ENCODE data around the gene USP26. TPM values are rescaled to one million over a fixed set of nuclear protein-coding genes. Genes with fewer than 3 reads are reported as not detected.

Gene USP26
- total and polyA plus RNA-seq, 2 donors from 2014 or later = not detected

DNA sequence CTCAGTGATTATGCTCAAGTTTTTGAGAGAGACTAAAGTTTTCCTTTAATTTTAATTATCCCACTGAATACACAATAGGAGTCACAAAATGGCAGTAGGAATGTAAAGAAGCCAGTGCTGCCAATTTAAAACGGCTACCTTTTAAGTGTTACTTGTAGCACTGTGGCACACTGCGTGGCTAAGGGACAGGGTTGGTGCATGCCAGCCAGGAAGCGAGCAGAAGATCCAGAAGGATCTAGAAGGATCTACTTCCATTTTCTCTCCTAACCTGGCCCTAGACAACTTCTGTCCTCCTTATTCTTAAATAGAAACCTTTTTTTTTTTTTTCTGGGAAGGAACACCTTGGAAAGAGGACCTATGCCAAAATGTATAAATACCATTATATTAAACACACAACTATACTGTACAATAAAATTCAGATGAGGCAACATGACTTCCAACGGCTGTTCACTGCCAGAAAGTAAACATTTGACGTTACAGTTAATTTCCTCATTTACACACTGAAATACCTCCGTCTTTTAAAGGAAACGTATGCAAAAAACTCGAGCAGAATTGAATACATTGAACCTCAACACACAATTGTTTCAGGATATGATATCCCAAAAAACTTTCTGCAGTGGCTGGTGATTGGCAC lies 2.7 kb downstream of the USP26 start:
- DNase-seq (no peak), FAIRE-seq (no peak)
- Histone ChIP-seq H3K4me1 (ENCODE audit: control insufficient read depth in 2 of 3, insufficient read depth in 2 of 3, low read depth in 1 of 3, low read length in 3 of 3) (no peaks in the 10 kb centered on the region), H3K9me3 (ENCODE audit: control insufficient read depth in 2 of 3, insufficient read depth in 1 of 3, low read length in 3 of 3) (no peaks in the 10 kb centered on the region), H3K9ac (ENCODE audit: low read length in 3 of 3) (no peak overlapping the region), H3K4me3 (ENCODE audit: low read length in 3 of 3) (no peak overlapping the region), H3K27me3 (ENCODE audit: control insufficient read depth, insufficient read depth, low read length) (no peaks in the 10 kb centered on the region), H3K36me3 (ENCODE audit: control insufficient read depth in 2 of 3, insufficient read depth in 3 of 3, low read length in 3 of 3) (no peaks in the 10 kb centered on the region), H3K27ac (ENCODE audit: low read depth in 2 of 2, low read length in 2 of 2) (no peak overlapping the region)
- intact Hi-C loops (cut with DNase I) = no loop called here
- TF ChIP-seq, protein P1, sequence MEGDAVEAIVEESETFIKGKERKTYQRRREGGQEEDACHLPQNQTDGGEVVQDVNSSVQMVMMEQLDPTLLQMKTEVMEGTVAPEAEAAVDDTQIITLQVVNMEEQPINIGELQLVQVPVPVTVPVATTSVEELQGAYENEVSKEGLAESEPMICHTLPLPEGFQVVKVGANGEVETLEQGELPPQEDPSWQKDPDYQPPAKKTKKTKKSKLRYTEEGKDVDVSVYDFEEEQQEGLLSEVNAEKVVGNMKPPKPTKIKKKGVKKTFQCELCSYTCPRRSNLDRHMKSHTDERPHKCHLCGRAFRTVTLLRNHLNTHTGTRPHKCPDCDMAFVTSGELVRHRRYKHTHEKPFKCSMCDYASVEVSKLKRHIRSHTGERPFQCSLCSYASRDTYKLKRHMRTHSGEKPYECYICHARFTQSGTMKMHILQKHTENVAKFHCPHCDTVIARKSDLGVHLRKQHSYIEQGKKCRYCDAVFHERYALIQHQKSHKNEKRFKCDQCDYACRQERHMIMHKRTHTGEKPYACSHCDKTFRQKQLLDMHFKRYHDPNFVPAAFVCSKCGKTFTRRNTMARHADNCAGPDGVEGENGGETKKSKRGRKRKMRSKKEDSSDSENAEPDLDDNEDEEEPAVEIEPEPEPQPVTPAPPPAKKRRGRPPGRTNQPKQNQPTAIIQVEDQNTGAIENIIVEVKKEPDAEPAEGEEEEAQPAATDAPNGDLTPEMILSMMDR (IDR thresholded peaks at IDR 0.05; ENCODE audit: borderline replicate concordance, extremely low read depth, insufficient read depth) = no peak

DNA sequence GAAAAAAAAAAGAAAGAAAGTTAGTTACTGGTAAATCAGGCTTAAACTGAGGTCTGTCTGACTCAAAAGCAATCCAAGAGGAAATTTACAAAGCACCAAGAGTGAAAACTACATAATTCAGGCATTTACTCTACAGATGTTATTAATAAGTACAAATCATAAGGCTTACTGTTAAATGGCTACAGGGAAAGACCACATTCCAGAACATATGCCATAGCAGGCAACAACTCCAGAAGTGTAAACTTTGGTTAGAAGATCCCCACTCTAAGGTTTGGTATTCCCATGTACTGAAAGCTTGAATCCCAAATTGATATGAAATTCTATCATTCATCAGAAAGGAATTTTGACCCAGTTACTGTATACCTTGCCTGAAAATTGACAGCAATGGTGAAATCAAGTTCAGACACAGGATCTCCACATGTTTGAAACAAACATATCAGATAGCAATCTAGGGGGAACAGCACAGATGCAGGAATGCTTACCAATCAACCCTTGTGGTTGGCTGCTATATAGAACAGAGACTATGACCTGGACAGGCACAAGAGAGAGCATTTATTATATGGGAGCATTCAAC lies 6.6 kb downstream of the USP26 start:
- H3K27ac ChIP-seq (ENCODE audit: low read depth in 2 of 2, low read length in 2 of 2) = no peak overlapping the region
- H3K4me1 ChIP-seq (ENCODE audit: control insufficient read depth in 2 of 3, insufficient read depth in 2 of 3, low read depth in 1 of 3, low read length in 3 of 3) = no peaks in the 10 kb centered on the region
- H3K27me3 ChIP-seq (ENCODE audit: control insufficient read depth, insufficient read depth, low read length) = no peaks in the 10 kb centered on the region
- intact Hi-C loops (cut with DNase I) = no loop called here
- H3K9me3 ChIP-seq (ENCODE audit: control insufficient read depth in 2 of 3, insufficient read depth in 1 of 3, low read length in 3 of 3) = no peaks in the 10 kb centered on the region
- TF ChIP-seq, protein P1 (IDR thresholded peaks at IDR 0.05; ENCODE audit: borderline replicate concordance, extremely low read depth, insufficient read depth) = no peak
- DNase-seq = no peak
- FAIRE-seq = no peak
- H3K9ac ChIP-seq (ENCODE audit: low read length in 3 of 3) = no peak overlapping the region
- H3K36me3 ChIP-seq (ENCODE audit: control insufficient read depth in 2 of 3, insufficient read depth in 3 of 3, low read length in 3 of 3) = no peaks in the 10 kb centered on the region
- no peak overlapping the region for H3K4me3 ChIP-seq (ENCODE audit: low read length in 3 of 3)

DNA sequence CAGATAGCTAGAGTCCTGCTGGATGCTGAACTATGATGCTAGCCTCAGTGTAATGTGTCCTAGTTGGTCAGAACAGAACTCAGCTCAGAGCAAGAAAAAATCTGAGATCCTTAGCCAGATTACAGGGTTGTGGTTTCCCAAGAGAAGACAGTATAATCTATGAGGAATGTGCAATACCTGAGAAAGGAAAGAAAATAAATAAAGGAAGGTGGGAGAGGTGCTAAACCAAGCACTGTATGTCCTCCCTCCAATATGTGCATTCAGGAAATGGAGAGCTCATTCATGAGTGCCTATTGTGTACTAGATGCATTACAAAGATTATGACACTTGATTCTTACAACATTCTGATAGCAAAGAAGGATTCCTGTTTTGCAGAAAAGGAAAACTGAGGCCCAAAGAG lies 7.5 kb downstream of the USP26 start:
- no peaks in the 10 kb centered on the region for H3K9me3 ChIP-seq (ENCODE audit: control insufficient read depth in 2 of 3, insufficient read depth in 1 of 3, low read length in 3 of 3)
- no peak for FAIRE-seq
- H3K9ac ChIP-seq (ENCODE audit: low read length in 3 of 3) = no peak overlapping the region

More for the DNA sequence above, 7.5 kb downstream of the USP26 start:
- Histone ChIP-seq H3K4me3 (ENCODE audit: low read length in 3 of 3) (no peak overlapping the region), H3K36me3 (ENCODE audit: control insufficient read depth in 2 of 3, insufficient read depth in 3 of 3, low read length in 3 of 3) (no peaks in the 10 kb centered on the region), H3K27me3 (ENCODE audit: control insufficient read depth, insufficient read depth, low read length) (no peaks in the 10 kb centered on the region), H3K27ac (ENCODE audit: low read depth in 2 of 2, low read length in 2 of 2) (no peak overlapping the region), H3K4me1 (ENCODE audit: control insufficient read depth in 2 of 3, insufficient read depth in 2 of 3, low read depth in 1 of 3, low read length in 3 of 3) (no peaks in the 10 kb centered on the region)
- DNase-seq = no peak
- intact Hi-C loops (cut with DNase I) = no loop called here
- TF ChIP-seq, protein P1 (IDR thresholded peaks at IDR 0.05; ENCODE audit: borderline replicate concordance, extremely low read depth, insufficient read depth) = no peak

Measured in kidney (tissue), 14 donors.